DMS53 treated with DMSO at 0.1 percent for 48 hours (cell line): ENCODE measurements around the gene OBSL1.
A peak's percentile ranks its signal among the peaks of the same experiment; 100 is the strongest.

Source experiments
- DNase-seq: peaks from one replicate; lab custom pipeline; 2025; ENCODE audit not compliant: unreplicated experiment; lab: John Stamatoyannopoulos, UW

OBSL1 gene

GRCh38 chr2:219536425-219536824, 34.9 kb downstream of the OBSL1 start:
- DNase-seq = no peak

DNA sequence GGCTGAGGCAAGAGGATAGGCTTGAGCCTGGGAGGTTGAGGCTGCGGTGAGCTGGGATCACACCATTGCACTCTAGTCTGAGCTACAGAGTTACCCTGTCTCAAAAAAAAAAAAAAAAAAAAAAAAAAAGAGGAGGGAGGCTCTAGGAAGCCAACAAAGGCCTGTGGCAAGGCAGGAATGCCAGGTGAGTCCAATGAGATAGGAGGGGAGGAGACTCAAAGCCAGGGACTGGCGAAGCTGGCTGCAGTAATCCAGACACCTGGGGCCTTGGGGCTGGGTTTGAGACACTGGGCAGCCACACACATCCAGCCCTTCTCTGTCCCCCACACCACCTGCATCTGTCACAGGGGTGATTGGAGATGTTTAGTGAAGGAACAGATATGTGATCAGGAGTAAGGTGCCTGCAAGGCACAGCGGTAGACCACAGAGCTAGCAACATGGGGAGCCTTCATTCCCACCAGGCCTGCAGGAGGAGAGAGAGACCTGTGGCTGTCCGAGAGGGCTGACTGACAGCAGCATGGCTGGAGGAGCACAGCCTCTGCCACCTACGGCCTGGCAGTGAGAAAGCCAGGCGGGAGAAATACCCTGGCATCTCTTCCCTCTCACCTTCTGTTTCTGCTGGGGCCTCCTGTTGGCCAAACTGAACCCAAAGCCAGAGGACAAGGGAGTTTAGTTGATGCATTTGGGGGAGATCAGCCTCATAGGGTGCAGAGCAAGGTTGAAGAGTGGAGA, 37.2 kb downstream of the OBSL1 start:
- peak; percentile 5 for DNase-seq

DNA sequence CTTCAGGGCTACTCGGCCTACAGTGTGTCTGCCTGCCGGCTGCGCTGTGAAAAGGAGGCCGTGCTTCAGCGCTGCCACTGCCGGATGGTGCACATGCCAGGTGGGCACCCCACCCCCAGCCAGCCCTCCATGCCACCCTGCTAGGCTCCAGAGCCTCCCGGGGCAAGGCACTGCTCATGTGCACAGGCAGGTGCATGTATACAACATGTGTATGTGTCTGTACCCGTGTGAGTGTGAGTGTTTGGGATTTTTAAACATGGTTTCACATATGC, 39.0 kb downstream of the OBSL1 start:
- no peak for DNase-seq

DNA sequence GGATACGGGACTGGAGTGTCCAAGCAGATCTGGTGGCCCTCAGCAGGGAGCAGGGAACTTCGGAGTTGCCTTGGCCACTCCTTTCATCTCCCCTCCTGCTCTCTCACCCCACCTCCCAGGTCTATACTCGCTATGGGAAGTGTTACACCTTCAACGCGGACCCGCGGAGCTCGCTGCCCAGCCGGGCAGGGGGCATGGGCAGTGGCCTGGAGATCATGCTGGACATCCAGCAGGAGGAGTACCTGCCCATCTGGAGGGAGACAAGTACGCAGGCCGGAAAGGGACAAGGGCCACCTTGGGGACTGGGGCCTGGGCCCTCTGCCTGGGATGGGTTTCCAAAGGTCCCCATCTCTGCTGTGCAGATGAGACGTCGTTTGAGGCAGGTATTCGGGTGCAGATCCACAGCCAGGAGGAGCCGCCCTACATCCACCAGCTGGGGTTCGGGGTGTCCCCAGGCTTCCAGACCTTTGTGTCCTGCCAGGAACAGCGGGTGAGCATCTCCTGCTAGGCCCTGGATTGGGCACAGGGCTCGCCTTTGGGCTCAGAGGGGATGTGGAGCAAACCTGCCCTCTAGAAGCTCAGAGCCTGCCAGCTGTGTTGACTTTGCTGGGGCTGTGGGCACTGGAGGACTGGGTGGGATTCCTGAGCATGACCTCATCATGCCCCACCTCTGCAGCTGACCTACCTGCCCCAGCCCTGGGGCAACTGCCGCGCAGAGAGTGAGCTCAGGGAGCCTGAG, 39.5 kb downstream of the OBSL1 start:
- DNase-seq = no peak

- peak; percentile 70 for DNase-seq
These were observed 41.0 kb downstream of the OBSL1 start for GRCh38 chr2:219530048-219530963.

DNA sequence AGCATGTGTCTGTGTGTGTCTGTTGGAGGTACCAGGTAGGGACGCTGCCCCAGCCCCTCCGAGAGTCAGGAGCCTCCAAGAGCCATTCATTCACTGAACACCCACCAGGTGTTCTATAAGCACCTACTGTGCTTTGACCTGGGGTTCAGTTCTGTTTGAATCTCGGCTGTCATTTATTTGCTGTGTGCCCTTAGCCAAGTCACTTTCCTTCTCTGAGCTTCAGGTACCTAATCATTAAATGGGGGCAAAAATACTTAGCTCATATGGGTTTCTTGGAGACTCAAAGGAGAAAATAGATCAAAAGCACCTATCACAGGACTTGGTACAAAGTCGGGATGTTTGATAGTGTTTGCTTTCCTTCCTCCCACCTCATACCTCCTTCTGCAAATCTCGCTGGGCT, 43.9 kb downstream of the OBSL1 start:
- no peak for DNase-seq

GRCh38 chr2:219527076-219527394, 44.3 kb downstream of the OBSL1 start:
- peak; percentile 38 for DNase-seq

GRCh38 chr2:219526320-219527075, 44.8 kb downstream of the OBSL1 start:
- DNase-seq = peak; percentile 12

DNA sequence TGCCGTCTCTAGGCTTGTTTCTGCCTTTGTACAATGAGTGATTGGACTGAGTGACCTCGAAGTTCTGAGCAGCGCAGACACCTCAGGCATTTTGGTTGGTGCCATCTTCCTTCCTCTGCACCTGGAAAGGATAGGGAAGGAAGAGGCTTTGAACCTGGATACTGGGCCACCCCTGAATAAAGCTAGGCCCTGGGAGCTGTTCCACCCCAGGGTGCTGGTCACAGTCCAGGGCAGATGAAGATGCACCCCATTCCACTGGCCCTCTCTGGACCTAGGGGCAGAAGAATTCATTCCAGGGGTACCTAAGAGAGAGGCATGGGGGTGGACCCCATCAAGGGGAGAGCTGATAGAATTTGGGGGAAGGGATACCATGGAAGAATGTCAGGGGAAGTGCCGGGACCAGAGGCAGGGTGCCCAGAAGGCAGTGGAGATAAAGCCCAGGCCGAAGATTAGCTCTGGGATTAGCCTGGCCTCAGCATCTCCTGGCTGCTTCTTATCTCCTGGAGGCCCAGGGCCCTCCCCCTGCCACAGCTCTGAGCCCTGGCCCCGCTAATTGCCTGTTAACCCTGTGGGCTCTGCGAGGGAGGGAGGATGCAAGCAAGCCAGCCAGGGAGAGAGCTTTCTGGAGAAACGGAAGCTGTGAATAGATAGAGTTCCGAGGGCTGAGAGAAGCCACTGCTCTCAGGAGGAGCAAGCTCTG, 45.7 kb downstream of the OBSL1 start:
- no peak for DNase-seq

DNA sequence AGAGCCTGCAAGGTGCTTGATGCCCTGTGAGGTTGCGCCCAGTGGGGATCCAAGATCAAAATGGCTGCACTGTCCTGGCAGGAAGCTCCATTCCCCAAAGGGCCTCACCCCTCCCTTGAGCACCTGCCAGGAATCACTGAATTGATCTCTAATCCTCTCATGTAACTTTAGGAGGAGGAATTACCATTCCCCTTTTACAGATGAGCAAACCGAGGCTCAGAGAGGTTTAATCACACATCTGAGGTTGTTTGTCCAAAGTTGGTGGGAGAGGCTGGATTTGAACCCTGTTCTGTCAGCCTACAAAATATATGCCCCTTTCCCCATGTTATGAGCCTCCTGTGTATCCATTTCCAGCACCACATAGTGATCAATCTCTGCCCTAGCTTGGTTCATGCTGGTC, 46.5 kb downstream of the OBSL1 start:
- no peak for DNase-seq

GRCh38 chr2:219523031-219523671, 48.2 kb downstream of the OBSL1 start:
- no peak for DNase-seq

DNA sequence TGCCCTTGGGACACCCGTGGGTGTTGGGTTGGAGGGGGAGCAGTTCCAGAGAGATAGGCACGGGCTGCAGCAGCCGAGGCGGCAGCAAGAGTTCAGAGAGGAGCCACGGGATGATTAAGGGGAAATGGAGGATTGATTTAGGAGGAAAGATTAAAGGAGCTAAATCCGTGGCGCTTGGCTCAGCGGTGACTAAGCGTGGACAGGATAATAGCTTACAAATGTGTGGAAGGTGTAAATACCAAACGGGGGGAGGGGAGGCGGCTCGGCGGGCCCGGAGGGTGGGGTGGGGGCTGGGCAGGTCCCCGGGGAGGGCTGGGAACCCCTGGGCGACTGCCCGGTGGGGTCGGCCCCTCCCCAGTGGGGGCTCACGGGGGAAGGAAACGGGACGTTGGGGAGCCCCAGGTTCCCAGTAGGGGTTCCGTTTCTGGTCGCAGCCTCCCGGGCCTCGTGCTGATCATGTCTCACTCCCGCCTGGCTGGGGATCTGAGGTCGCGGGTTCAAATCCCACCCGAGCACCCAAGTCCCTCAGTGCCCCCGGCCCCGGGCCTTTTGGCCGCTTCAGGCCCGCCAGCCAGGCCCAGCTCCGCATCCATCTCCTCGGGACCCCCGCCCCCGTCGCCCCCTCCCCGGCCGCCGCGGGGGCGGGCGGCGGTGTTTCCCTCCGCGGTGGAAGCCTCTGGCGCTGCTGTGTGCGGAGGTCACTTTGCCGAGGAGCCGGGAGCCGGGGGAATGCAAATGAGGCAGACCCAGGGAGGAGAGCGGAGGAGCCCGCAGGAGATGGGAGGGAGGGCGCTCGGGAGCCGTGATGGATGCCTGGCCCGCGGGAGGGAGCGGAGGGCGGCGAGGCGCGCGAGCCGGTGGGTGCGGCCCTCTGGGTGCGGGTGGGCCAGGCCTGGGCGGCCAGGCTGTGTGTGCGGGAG, 49.0 kb downstream of the OBSL1 start:
- DNase-seq = peak; percentile 21

DNA sequence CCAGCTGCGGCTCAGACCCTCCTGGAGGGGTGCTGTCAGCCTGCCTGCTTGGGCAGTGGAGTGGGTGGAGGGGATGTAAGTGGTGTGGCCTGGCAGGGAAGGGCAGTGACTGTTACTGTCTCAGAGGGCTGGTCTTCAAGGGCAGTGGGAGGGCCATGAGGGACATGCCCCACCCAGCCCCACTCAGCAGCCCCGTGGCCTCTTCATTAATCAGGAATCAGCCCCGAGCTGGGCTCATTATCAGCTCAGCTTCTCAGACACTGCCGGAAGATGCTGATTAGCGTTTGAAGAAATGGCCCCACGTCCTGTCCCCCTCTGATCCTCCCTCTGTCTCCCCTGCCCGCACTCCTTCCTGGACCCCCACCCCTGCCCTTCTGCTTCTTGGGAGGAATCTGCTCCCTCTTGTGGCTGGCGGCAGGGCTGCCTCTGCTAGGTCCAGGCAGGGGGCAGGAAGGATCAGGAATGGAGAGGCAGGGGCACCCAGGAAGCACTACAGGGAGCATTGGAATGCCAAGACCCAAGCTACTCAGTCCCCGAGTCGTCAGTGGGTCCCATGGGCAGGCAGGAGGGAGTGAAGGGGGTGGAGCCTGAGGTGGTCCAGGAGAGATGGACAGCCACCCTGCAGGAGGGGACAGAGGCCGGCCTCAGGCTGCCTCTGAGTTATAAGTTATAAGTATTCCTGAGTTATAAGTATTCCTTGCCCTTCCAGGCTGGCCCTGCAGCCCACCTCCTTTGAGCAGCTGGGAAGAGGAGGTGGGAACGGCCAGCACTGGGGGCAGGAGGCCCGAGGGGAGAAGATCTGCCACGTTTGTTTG, 50.1 kb downstream of the OBSL1 start:
- peak; percentile 30 for DNase-seq

- no peak for DNase-seq
These were observed 51.3 kb downstream of the OBSL1 start for GRCh38 chr2:219520079-219520478.

DNA sequence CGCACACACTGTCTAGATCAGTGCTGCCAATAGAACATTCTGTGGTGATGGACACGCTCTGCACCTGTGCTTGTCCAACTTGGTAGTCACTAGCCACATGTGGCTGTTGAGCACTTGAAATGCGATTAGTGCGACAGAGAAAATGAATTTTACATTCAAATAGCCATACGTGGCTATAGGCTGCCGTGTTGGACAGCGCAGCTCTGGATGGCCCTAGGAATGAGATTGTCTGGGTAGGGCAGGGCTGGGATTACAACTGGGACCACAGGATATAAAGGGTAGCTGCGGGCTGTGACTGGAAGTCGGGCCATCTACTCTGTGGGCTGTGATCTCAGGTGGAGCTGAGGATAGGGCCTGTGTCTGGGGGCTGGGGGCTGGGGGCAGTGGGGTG, 51.8 kb downstream of the OBSL1 start:
- DNase-seq = no peak

GRCh38 chr2:219517954-219518778, 53.2 kb downstream of the OBSL1 start:
- no peak for DNase-seq

DNA sequence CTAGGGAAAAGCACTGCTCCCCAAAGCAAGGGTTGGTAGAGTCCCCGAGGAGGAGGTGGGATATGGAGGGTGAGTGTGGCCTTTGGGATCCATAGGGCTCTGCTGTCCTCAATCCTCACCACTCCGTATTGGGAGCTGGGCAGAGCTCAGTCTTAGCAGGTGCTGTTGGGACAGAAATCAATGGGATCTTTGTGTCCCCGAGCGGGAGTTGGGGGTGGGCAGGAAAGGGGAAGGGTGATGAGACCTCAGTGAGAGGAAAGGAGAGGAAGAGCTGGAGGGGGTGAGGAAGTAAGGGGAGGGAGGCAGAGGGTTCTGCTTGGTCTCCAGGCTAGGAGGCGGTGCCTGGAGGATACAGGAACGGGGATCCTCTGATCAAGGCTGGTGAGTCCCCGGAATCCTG, 54.5 kb downstream of the OBSL1 start:
- no peak for DNase-seq
